Natural killer cell (primary cell): Measurements from ENCODE around the gene CAMTA1. TPM values are rescaled to one million over a fixed set of nuclear protein-coding genes. Genes with fewer than 3 reads are reported as not detected.

ENCODE experiments used
- ATAC-seq, 3 donors: fragments of 150-1000 bp in 2 of 3; fragments of 200-7000 bp in 1 of 3; cut with Tn5 transposase; 1 replicate in 1 of 3; 2 replicates in 2 of 3; pipeline ENCODE4 v1.10.0; 2021; ENCODE audit warnings: mild to moderate bottlenecking in 2 of 3, moderate library complexity in 2 of 3
- DNase-seq, 2 donors: peaks; one replicate each; pipeline versions ENCODE4 v3.0.0 to v3.0.0-alpha.2; 2013 to 2021; ENCODE audit warnings: mixed read lengths in 1 of 2
- H3K27ac ChIP-seq: one replicate; pipeline ENCODE4 v1.5.1; 2013; ENCODE audit warnings: mild to moderate bottlenecking, low read length
- H3K27me3 ChIP-seq: one replicate; pipeline ENCODE4 v1.6.1; 2013; ENCODE audit warnings: low read length; ENCODE audit not compliant: control insufficient read depth, insufficient read depth
- H3K36me3 ChIP-seq: one replicate; pipeline ENCODE4 v1.6.1; 2013; ENCODE audit warnings: low read length; ENCODE audit not compliant: control insufficient read depth, insufficient read depth
- H3K4me1 ChIP-seq: one replicate; pipeline ENCODE4 v1.6.1; 2013; ENCODE audit warnings: low read length; ENCODE audit not compliant: control insufficient read depth, insufficient read depth
- H3K4me3 ChIP-seq: one replicate; pipeline ENCODE4 v1.5.1; 2013; ENCODE audit warnings: low read length
- H3K9me3 ChIP-seq: one replicate; pipeline ENCODE4 v1.6.1; 2013; ENCODE audit warnings: low read length; ENCODE audit not compliant: control insufficient read depth, insufficient read depth
- H3K27ac Mint-ChIP-seq, 2 donors: one replicate each; pipeline ENCODE4 v1.8.0; 2022; ENCODE audit warnings: mild to moderate bottlenecking in 2 of 2, mixed read lengths in 2 of 2, moderate library complexity in 1 of 2
- H3K27me3 Mint-ChIP-seq, 2 donors: one replicate each; pipeline ENCODE4 v1.8.0; 2022; ENCODE audit warnings: low read depth in 2 of 2, mixed read lengths in 2 of 2
- H3K36me3 Mint-ChIP-seq: one replicate; pipeline ENCODE4 v1.8.0; 2022; ENCODE audit warnings: mixed read lengths
- H3K4me1 Mint-ChIP-seq, 2 donors: one replicate each; pipeline ENCODE4 v1.8.0; 2022; ENCODE audit warnings: mixed read lengths in 2 of 2
- H3K4me3 Mint-ChIP-seq: one replicate; pipeline ENCODE4 v1.8.0; 2022; ENCODE audit warnings: mild to moderate bottlenecking, moderate library complexity, mixed read lengths
- H3K9me3 Mint-ChIP-seq, 2 donors: one replicate each; pipeline ENCODE4 v1.8.0; 2022; ENCODE audit warnings: mixed read lengths in 2 of 2
- WGBS: methylation state at CpG from one replicate; pipeline ENCODE4 v1.1.7; 2013; ENCODE audit warnings: missing lambda C conversion rate; ENCODE audit not compliant: insufficient coverage; 5-methylcytosine and 5-hydroxymethylcytosine counted together
- intact Hi-C: fragments of 100-400 bp; cut with micrococcal nuclease; formaldehyde crosslinking; loops from one replicate; pipeline ENCODE4 v1.14.2; 2022
- total RNA-seq, 4 donors: library from RNA; stranded (reverse); fragments of 120-200 nt in 1 of 4; gene quantifications; one replicate each; pipeline versions ENCODE4 v1.2.3 to v1.2.4, GENCODE V29; 2013 to 2022
- TF ChIP-seq, protein P1 (sequence below): fragments of 200-600 bp; IDR thresholded peaks from one replicate; pipeline ENCODE4 v1.8.0; 2022; ENCODE audit warnings: antibody characterized with exemption

Gene CAMTA1
- total RNA-seq, 3 donors from 2014 or later (not counting 1 experiment from before 2014, with no cell fraction given) = 40.6 to 53.3 (median 44.9) TPM

DNA sequence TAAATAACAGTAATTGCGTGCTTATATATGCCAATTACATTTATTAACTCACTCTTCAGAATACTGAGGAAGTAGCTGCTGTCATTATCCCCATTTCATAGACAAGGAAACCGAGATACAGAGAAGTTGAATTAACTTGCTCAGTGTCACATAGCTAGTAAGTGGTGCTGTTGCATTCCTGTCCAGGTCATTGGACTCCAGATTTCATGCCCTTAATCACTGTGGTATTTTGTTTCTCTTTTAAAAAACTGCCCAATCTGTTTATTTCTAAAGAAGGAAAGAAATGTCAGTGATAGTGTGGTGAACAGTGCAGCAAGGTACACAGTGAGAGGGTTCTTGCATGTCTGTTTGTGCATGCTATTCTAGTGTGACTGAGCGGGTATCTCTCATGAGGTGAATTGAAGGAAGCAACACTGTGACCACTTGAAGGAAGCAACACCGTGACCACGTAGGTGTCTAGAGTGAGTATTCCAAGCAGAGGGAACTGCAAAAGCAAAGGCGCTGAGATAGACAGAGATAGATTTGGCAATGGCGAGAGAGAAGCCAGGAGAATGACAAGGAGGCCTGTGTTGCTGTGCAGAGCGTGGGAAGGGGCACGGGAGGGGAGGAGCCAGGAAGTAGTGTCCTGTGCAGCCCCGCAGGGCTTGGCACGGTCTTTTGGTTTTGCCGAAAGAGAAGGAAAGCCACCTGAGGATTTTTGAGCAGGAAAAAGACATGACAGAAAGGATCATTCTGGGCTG, 95.9 kb downstream of the CAMTA1 start:
- DNase-seq (no peak), ATAC-seq (no peak)
- no peak overlapping the region for H3K27ac ChIP-seq
- Mint-ChIP-seq H3K4me3 (no peak overlapping the region), H3K9me3 (no peaks in the 10 kb centered on the region), H3K4me1 (peaks cover 6 to 16% of the 10 kb centered on the region in 2 donors), H3K27me3 (no peaks in the 10 kb centered on the region), H3K36me3 (no peaks in the 10 kb centered on the region), H3K27ac (no peak overlapping the region)
- no peaks in the 10 kb centered on the region for H3K9me3 ChIP-seq
- peaks cover 4% of the 10 kb centered on the region for H3K36me3 ChIP-seq
- H3K4me1 ChIP-seq = peaks cover 4% of the 10 kb centered on the region
- TF ChIP-seq, protein P1, sequence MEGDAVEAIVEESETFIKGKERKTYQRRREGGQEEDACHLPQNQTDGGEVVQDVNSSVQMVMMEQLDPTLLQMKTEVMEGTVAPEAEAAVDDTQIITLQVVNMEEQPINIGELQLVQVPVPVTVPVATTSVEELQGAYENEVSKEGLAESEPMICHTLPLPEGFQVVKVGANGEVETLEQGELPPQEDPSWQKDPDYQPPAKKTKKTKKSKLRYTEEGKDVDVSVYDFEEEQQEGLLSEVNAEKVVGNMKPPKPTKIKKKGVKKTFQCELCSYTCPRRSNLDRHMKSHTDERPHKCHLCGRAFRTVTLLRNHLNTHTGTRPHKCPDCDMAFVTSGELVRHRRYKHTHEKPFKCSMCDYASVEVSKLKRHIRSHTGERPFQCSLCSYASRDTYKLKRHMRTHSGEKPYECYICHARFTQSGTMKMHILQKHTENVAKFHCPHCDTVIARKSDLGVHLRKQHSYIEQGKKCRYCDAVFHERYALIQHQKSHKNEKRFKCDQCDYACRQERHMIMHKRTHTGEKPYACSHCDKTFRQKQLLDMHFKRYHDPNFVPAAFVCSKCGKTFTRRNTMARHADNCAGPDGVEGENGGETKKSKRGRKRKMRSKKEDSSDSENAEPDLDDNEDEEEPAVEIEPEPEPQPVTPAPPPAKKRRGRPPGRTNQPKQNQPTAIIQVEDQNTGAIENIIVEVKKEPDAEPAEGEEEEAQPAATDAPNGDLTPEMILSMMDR = no peak
- H3K27me3 ChIP-seq = no peaks in the 10 kb centered on the region
- 79% methylated on average over 11 of the region's 12 CpGs for WGBS
- no peak overlapping the region for H3K4me3 ChIP-seq
- intact Hi-C loops = no loop called here

DNA sequence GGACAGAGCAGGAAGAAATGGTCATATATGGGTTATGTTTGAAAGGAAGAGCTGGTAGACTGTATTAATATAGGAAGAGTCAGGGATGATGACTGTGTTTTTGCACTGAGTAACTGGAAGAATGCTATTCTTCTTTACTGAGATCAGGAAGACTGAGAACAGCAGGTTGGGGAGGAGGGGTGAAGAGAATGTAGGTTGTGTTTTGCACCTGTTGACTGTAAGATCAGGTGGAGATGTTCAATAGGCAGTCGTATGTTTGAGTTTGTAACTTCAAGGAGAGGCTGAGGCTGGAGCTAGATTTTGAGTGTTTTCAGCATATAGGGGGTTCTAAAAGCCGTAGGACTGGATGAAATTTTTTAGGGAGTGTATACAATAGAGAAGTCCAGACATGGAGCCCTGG, 97.2 kb downstream of the CAMTA1 start:
- Histone ChIP-seq H3K4me3 (no peak overlapping the region), H3K27me3 (no peaks in the 10 kb centered on the region), H3K9me3 (no peaks in the 10 kb centered on the region), H3K27ac (no peak overlapping the region), H3K4me1 (peaks cover 4% of the 10 kb centered on the region), H3K36me3 (no peaks in the 10 kb centered on the region)
- 94% methylated on average over 2 of the region's 2 CpGs for WGBS
- intact Hi-C loops = no loop called here
- Mint-ChIP-seq H3K27ac (no peak overlapping the region), H3K9me3 (no peaks in the 10 kb centered on the region), H3K36me3 (no peaks in the 10 kb centered on the region), H3K4me3 (no peak overlapping the region), H3K4me1 (peaks cover 6 to 16% of the 10 kb centered on the region in 2 donors), H3K27me3 (no peaks in the 10 kb centered on the region)
- ATAC-seq = no peak
- DNase-seq = no peak
- TF ChIP-seq, protein P1 = no peak

GRCh38 chr1:6884652-6885153, 99.4 kb downstream of the CAMTA1 start:
- peaks cover 6 to 7% of the 10 kb centered on the region in 2 donors for H3K4me1 Mint-ChIP-seq
- TF ChIP-seq, protein P1 = no peak
- no peak overlapping the region for H3K4me3 ChIP-seq
- ATAC-seq = no peak
- no peak overlapping the region for H3K27ac Mint-ChIP-seq
- WGBS = 100% methylated on average over 1 of the region's 3 CpGs
- peaks cover 4% of the 10 kb centered on the region for H3K4me1 ChIP-seq
- no peak for DNase-seq
- no peaks in the 10 kb centered on the region for H3K9me3 Mint-ChIP-seq
- intact Hi-C loops = no loop called here
- H3K4me3 Mint-ChIP-seq = no peak overlapping the region
- H3K9me3 ChIP-seq = no peaks in the 10 kb centered on the region
- H3K36me3 Mint-ChIP-seq = no peaks in the 10 kb centered on the region
- no peaks in the 10 kb centered on the region for H3K27me3 Mint-ChIP-seq
- H3K36me3 ChIP-seq = peaks cover 2% of the 10 kb centered on the region
- no peaks in the 10 kb centered on the region for H3K27me3 ChIP-seq
- no peak overlapping the region for H3K27ac ChIP-seq
